ENCODE data around the gene CNTNAP2. TPM values are rescaled to one million over a fixed set of nuclear protein-coding genes. Genes with fewer than 3 reads are reported as not detected.

Gene CNTNAP2
- total RNA-seq, 6 experiments from 2014 or later = 0.07 to 0.13 (median 0.12) TPM; not detected in 3

DNA sequence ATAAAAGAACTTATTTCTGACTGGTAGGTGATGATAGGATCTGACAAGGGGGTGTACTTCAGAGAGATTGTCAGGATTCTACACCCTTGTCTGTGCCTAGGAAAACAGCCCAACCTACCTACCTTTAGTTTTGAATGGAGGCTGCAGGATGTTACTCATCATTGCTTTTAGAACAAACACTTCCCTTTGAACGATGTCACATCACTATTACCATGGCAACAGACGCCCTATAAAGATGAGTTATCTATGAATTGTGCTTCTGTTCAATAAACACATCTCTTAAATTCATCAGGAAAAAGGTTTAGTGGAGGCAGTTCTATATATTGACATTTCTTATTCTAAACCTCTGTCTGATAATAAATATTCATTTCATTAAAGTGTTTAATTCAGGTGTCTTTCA lies 362.4 kb downstream of the CNTNAP2 start:
- DNase-seq = no peak

DNA sequence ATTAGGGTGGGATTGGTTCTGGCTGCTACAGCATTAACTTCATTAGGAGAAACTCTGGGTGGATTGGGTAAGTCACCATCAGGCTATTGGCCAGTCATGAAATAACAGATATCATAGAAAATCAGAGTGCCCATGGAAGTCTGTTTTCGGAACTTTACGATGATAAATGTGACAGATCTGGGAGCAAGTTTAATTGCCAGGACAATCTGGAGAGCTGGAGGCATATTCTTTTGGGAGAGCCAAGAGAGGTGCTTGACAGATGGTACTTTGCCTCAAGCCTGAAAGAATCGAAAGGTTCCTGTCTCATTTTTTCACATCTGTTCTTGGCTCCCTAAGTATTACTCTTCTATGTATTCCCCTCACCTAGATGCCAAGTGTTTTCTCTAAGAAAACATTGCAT lies 369.9 kb downstream of the CNTNAP2 start:
- TF ChIP-seq, protein P1, sequence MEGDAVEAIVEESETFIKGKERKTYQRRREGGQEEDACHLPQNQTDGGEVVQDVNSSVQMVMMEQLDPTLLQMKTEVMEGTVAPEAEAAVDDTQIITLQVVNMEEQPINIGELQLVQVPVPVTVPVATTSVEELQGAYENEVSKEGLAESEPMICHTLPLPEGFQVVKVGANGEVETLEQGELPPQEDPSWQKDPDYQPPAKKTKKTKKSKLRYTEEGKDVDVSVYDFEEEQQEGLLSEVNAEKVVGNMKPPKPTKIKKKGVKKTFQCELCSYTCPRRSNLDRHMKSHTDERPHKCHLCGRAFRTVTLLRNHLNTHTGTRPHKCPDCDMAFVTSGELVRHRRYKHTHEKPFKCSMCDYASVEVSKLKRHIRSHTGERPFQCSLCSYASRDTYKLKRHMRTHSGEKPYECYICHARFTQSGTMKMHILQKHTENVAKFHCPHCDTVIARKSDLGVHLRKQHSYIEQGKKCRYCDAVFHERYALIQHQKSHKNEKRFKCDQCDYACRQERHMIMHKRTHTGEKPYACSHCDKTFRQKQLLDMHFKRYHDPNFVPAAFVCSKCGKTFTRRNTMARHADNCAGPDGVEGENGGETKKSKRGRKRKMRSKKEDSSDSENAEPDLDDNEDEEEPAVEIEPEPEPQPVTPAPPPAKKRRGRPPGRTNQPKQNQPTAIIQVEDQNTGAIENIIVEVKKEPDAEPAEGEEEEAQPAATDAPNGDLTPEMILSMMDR (IDR thresholded peaks at IDR 0.05) = no peak
- Mint-ChIP-seq H3K9me3 (peaks cover 29% of the 10 kb centered on the region), H3K4me1 (ENCODE audit: low read depth) (no peaks in the 10 kb centered on the region), H3K27ac (no peak overlapping the region), H3K27me3 (ENCODE audit: insufficient read depth) (no peaks in the 10 kb centered on the region; the same call in 1 of the 2 replicates), H3K36me3 (ENCODE audit: low read depth) (no peaks in the 10 kb centered on the region), H3K4me3 (no peak overlapping the region)
- DNase-seq = no peak

More for the DNA sequence above, 362.4 kb downstream of the CNTNAP2 start:
- Mint-ChIP-seq H3K4me3 (no peak overlapping the region), H3K27me3 (ENCODE audit: insufficient read depth) (no peaks in the 10 kb centered on the region), H3K27ac (no peak overlapping the region), H3K9me3 (peaks cover 10% of the 10 kb centered on the region), H3K4me1 (ENCODE audit: low read depth) (no peaks in the 10 kb centered on the region), H3K36me3 (ENCODE audit: low read depth) (no peaks in the 10 kb centered on the region)
- TF ChIP-seq, protein P1 (IDR thresholded peaks at IDR 0.05) = no peak

DNA sequence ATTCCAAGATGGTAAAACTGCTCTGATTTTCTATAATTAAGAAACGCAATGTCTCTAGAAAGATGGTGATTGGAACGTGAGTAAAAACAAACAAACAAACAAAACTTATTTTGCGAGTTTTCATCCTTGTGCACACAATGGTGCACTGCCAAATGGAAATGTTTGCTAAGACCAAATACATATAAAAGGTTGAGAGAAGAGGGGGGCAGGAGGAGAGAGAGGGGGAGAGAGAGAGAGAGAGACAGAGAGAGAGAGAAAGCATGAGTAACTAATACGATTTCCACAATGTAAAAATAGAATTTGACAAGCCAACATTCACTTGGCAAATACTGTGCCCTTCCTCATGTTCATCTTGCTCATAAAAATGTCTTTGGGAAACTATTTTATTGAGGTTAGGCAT lies 375.4 kb downstream of the CNTNAP2 start:
- TF ChIP-seq, protein P1 (IDR thresholded peaks at IDR 0.05) = no peak
- DNase-seq = no peak
- Mint-ChIP-seq H3K4me3 (no peak overlapping the region), H3K4me1 (ENCODE audit: low read depth) (no peaks in the 10 kb centered on the region), H3K27me3 (ENCODE audit: insufficient read depth) (no peaks in the 10 kb centered on the region; the same call in 1 of the 2 replicates), H3K9me3 (peaks cover 57% of the 10 kb centered on the region), H3K36me3 (ENCODE audit: low read depth) (no peaks in the 10 kb centered on the region; the same call in 1 of the 2 replicates), H3K27ac (no peak overlapping the region)

DNA sequence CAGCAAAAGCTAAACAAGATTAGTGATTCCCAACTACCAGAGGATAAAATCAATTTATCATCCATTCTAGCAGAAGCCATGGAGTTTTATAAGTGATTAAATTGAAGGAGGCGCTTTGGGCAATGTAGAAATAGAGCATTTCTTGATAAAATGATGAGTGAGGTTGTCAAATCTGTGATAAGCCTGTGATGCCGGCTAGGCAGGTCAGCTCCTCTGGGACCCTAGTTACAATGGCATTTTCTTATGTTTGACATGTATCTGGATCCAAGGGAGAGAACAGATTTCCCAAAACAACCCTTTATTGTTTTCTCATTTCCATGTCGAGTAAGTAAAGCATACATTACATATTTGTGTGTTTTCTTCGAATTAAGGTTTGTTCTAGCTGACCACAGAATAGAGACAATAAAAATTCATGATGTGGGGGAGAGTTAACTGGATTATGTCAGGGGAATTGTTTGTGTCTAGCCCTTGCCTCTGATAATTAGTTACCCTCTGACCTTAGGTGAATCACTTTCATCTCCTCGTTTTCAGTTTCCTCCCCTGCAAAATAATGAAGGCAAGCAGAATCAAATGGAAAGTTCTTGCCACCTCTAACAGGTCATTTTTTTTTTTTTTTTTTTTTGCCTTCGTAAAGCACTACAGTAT lies 378.5 kb downstream of the CNTNAP2 start:
- peaks cover 48% of the 10 kb centered on the region for H3K9me3 Mint-ChIP-seq
- no peak for DNase-seq
- no peak overlapping the region for H3K4me3 Mint-ChIP-seq

DNA sequence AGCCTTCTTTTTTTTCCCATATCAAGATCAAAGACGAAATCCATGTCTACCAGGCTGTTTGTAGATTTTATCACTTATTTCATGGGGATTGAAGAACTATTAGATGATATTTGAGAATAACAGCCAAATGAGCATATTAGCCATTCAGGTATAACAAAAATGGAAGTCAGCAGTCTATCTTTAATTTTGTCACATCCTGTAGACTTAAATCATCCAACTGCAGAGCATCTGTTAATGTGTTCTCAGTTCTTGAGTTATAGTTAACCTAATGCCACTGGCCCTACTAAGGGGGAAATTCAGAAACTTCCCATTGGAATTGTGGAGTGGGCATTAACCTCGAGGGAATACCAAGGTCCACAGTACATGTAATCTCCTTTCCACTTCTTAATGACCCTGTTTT lies 380.1 kb downstream of the CNTNAP2 start:
- DNase-seq = no peak
- no peak overlapping the region for H3K27ac Mint-ChIP-seq
- TF ChIP-seq, protein P1 (IDR thresholded peaks at IDR 0.05) = no peak
- H3K4me1 Mint-ChIP-seq (ENCODE audit: low read depth) = no peaks in the 10 kb centered on the region
- H3K27me3 Mint-ChIP-seq (ENCODE audit: insufficient read depth) = no peaks in the 10 kb centered on the region
- peaks cover 52% of the 10 kb centered on the region for H3K9me3 Mint-ChIP-seq
- H3K4me3 Mint-ChIP-seq = no peak overlapping the region
- no peaks in the 10 kb centered on the region; the same call in 1 of the 2 replicates for H3K36me3 Mint-ChIP-seq (ENCODE audit: low read depth)

More for the DNA sequence above, 378.5 kb downstream of the CNTNAP2 start:
- H3K27ac Mint-ChIP-seq = no peak overlapping the region
- H3K36me3 Mint-ChIP-seq (ENCODE audit: low read depth) = no peaks in the 10 kb centered on the region; the same call in 1 of the 2 replicates
- H3K4me1 Mint-ChIP-seq (ENCODE audit: low read depth) = no peaks in the 10 kb centered on the region
- TF ChIP-seq, protein P1 (IDR thresholded peaks at IDR 0.05) = no peak
- H3K27me3 Mint-ChIP-seq (ENCODE audit: insufficient read depth) = no peaks in the 10 kb centered on the region

All from HFFc6 (cell line).